NCI-H510A (cell line): ENCODE results near the gene TBC1D2B.

Source experiments
- DNase-seq: peaks from one replicate; lab custom pipeline; 2025; lab: John Stamatoyannopoulos, UW

TBC1D2B gene

GRCh38 chr15:78054966-78055365 is 22.5 kb downstream of the TBC1D2B start:
- no peak for DNase-seq

- DNase-seq = no peak
These were observed 23.0 kb downstream of the TBC1D2B start for GRCh38 chr15:78054518-78054917.

- DNase-seq = no peak
These were observed 25.0 kb downstream of the TBC1D2B start for GRCh38 chr15:78052545-78052944.

GRCh38 chr15:78052001-78052401 is 25.5 kb downstream of the TBC1D2B start:
- DNase-seq = no peak

- DNase-seq = no peak
These were observed 25.9 kb downstream of the TBC1D2B start for GRCh38 chr15:78051596-78051995.

- DNase-seq = no peak
These were observed 26.7 kb downstream of the TBC1D2B start for GRCh38 chr15:78050826-78051225.

GRCh38 chr15:78050441-78050809 is 27.1 kb downstream of the TBC1D2B start:
- DNase-seq = no peak

- no peak for DNase-seq
These were observed 27.6 kb downstream of the TBC1D2B start for GRCh38 chr15:78049691-78050440.

GRCh38 chr15:78048628-78048920 is 28.9 kb downstream of the TBC1D2B start:
- DNase-seq = no peak

GRCh38 chr15:78047761-78048627 is 29.5 kb downstream of the TBC1D2B start:
- DNase-seq = no peak

GRCh38 chr15:78046796-78047341 is 30.6 kb downstream of the TBC1D2B start:
- DNase-seq = no peak

- no peak for DNase-seq
These were observed 32.3 kb downstream of the TBC1D2B start for GRCh38 chr15:78045189-78045588.

- DNase-seq = no peak
These were observed 32.9 kb downstream of the TBC1D2B start for GRCh38 chr15:78044407-78045155.

- DNase-seq = no peak
These were observed 35.6 kb downstream of the TBC1D2B start for GRCh38 chr15:78041946-78042345.

GRCh38 chr15:78040653-78041244 is 36.8 kb downstream of the TBC1D2B start:
- no peak for DNase-seq

- DNase-seq = no peak
These were observed 38.8 kb downstream of the TBC1D2B start for GRCh38 chr15:78038585-78039247.

GRCh38 chr15:78037779-78038305 is 39.7 kb downstream of the TBC1D2B start:
- no peak for DNase-seq

- no peak for DNase-seq
These were observed 40.2 kb downstream of the TBC1D2B start for GRCh38 chr15:78037328-78037727.

- no peak for DNase-seq
These were observed 41.5 kb downstream of the TBC1D2B start for GRCh38 chr15:78035861-78036476.

GRCh38 chr15:78035321-78035751 is 42.2 kb downstream of the TBC1D2B start:
- DNase-seq = no peak
